HG03460 (cell line): ENCODE results near the gene ZC3H4.

Experiments used
- ATAC-seq: cut with Tn5 transposase; IDR thresholded peaks from one replicate; pipeline ENCODE4 v1.9.1; 2021; ENCODE audit not compliant: unreplicated experiment

The ZC3H4 gene

DNA sequence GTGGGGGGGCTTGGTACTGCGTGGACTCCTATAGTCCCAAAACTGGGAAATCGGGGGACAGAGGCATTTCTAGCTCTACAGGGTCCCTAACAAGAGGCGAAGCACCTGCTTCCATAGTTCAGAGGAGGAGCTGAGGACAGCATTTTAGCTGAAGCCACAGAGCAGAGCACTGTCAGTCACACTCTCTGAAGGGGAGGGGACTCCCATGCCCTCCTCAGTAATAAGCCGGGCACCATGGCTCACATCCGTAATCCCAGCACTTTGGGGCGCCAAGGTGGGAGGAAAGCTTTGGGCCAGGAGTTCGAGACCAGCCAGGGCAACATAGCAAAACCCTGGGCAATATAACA lies 90.2 kb downstream of the ZC3H4 start:
- ATAC-seq: no peak

DNA sequence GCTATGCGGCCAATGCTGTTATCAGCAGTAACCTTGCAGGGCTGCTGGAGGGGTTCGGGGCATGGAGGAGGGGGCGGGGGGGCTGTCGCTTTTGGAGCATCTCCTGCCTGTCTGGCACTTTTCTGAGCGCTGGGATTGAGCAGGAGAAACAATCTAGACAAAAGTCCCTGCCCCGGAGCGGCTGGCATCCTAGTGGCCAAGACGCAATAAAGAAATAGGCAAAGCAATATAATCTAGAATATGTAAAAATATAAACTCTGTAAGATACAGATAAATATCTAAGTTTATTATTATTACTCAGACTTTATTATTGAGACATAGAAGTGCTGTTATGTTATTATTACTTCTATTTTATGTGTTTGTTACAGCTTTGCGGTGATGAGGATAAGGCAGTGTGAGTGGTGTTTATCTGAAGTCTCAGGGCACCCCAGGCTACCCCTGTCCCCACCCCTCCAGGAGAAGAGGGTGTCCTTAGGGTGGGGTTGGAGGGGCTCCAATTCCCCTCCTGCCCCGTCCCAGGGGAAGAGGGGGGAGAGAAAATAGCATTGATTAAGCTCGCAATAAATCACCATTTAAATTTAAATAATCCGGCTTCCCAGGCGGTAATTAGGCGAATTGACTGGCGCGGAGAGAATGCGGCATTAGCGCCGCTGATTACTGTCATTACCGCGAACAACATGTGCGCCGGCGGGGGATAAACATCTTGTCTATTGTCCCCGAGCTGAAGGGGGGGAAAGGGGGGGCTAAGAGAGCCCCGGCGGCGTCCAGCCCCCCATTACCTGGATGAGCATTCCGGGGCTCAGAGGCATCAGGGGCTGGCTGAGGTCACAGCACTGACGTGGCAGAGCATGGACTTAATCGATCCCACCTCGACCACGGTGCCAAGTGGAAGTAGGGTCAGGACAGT lies 90.8 kb downstream of the ZC3H4 start:
- ATAC-seq: no peak

DNA sequence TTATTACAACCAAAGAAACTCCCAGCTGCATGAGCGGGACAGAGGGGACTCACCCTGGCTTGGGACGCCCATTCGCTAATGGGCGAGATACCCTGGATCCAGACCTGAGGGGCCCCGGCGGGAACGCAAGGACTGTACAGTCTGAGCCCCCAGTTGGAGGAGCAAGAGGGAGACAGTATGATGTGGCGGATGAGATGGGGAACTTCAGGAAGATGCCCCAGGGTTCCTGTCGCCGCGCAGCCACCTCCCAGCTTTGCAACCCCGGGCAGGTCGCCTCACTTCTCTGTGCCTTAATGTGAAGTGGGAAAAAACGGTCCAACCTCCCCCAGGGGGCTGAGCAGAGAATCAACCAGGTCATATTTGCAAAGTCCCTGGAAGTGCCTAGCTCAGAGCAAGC lies 91.4 kb downstream of the ZC3H4 start:
- ATAC-seq: no peak

DNA sequence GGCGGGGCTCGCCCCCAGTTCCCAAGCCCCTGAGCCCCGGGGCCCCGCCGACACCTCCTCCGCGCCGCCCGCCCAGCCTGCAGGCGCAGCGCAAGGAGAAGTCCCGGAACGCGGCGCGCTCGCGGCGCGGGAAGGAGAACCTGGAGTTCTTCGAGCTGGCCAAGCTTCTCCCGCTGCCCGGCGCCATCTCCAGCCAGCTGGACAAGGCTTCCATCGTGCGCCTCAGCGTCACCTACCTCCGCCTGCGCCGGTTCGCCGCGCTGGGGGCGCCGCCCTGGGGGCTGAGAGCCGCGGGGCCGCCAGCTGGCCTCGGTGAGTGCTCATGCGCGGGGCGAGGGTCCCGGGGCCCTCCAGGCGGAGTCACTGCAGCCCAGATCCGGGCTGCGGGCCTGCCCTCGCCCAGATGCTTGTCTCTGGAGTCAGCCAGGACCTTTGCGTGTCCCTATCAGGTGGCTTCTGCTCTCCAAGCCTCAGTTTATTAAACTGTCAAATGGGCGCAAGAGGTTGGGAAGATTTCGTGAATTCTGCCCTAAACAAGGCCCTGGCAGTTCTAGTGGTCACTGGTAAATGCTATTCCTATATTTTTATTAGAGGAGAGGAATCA lies 91.9 kb downstream of the ZC3H4 start:
- no peak for ATAC-seq

DNA sequence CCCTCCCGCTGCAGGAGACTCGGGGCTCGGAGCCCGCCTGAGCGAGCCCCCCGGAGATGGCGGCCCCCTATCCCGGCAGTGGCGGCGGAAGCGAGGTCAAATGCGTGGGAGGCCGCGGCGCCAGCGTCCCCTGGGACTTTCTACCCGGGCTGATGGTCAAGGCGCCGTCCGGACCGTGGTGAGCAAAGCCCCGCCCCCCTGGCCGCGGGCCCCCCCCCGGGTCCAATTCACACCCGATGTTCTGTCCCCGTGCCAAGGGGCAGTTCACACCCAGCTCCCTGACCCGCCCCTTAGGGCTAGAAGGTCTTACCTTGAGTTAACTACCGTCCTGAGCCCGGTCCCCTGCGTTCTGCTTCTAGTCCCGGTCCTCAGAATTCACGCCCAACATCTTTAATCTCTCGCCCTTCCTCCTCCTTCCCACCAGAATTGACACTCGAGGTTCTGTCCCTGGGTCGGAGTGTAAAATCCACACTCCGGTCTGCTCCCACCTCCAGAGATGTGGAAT lies 92.5 kb downstream of the ZC3H4 start:
- no peak for ATAC-seq

DNA sequence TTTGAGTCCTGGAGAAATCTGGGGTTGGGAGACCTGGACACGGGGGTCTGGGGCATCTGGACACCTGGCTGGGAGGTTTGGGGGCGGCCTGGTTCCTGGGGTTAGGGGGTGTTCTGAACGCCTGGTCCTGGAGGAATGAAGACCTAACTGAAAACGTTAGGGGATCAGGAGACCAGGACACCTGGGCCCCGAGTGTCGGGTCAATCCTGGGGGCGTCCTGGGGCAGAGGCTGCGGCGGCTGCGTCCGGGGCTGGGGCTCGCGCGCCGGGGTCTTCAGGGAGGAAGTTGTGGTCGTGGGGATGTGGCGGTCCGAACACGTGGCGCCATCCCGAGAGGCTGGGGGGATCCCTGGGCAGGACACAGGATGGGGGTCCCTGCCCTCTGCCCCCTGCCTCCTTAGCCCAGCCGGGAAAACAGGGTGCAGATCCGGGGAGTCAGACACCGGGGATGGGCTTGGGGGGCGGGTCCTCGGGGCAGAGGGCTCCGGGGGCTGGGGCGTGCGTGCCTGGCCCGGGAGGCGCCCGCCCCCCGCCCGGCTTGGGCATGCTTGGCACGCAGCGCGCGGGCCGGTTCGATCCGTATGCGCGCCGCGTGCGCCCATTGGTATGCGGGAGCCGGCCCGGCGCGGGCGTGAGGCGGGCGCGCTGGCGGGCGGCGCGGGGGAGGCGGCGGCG lies 93.3 kb downstream of the ZC3H4 start:
- ATAC-seq: no peak

DNA sequence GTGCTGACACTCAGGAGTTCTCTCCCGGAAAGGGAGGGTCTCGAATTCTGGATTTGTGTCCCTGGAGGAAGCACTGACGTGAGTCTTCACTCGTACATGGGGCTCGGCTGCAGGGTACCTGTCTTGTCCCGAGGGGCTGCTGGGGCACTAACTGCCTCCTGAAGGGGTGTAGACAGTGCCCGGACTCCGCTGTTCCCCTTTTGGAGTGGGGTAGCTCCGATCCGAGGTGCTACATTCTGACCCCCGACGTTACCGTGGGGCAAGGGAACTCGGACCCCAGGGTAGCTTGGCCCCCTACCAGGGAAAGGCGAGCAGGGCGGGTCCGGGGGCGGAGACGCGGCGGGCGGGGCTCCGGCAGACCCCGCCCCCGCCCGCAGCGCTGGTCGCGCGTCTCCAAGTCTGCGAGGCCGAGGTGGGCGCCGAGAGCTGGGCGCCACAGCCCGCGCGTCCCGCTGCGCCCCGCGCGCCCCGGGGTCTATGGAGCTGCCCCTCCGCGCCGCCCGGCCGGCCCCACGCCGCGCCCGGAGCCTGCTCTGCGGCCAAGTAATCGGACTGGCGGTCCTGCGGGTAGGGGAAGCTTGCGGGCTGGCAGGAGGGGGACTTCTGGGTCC lies 94.0 kb downstream of the ZC3H4 start, which contains the start of gene NPAS1:
Gene NPAS1 (plus strand): TSS at position 407 of the 611 bp plus-strand sequence. CDS start 1,211 bp downstream, outside the sequence.
- no peak for ATAC-seq

DNA sequence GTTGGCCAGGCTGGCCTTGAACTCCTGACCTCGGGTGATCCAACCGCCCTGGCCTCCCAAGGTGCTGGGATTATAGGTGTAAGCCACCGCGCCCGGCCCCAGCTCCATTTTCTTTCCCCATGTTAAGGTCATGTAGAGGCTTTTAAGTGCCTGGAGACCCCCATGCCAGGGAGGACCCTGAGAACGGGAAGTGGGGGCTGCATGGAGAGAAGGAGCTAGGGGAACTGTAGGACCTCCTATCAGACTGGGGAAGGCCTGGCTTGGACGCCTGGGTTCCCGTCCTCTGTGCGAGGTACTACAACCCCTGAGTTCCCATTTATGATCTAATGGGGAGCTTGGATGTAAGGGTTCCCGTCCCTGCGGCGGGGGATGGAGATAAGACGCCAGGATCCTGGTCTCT lies 94.7 kb downstream of the ZC3H4 start:
- no peak for ATAC-seq
